ENCODE measurements around the gene LYPD5. TPM values are rescaled to one million over a fixed set of nuclear protein-coding genes. Genes with fewer than 3 reads are reported as not detected.

LYPD5 gene
- total and polyA plus RNA-seq, 2 of the 8 experiments (the other 6 are each of a cell fraction or from before 2014, with no cell fraction given) = 0.74 to 4.3 TPM

DNA sequence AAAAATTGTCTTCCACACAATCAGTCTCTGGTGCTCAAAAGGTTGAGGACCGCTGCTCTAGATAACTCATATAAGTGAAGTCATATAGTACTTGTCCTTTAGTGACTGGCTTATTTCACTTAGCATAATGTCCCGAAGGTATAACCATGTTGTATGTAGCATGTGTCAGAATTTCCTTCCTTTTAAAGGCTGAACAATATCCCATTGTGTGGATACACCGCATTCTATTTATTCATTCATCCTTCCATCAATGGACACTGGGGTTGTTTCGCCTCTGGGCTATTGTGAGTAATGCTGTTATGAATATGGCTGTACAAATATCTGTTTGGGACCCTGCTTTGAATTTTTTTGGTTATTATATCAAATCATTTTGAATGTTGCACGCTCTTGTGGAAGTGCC is 4.6 kb upstream of the LYPD5 start:
- no peak overlapping the region for H2BK120ac ChIP-seq (replicated peaks; ENCODE audit: low read depth, low read length)
- no peak overlapping the region for H2BK20ac ChIP-seq (ENCODE audit: low read length)
- H4K5ac ChIP-seq (ENCODE audit: insufficient read length, low read depth, low read length) = no peak overlapping the region
- H3K27me3 ChIP-seq (replicated peaks in 1 of 4; ENCODE audit: control insufficient read depth in 3 of 4, extremely low read depth in 1 of 4, insufficient read depth in 3 of 4, low read length in 3 of 4) = no peaks in the 10 kb centered on the region; a peak in 1 of 7 replicates
- no peak overlapping the region for H3K27ac ChIP-seq (ENCODE audit: low read depth, low read length)
- TF ChIP-seq POLR2AphosphoS5 (IDR thresholded peaks at IDR 0.05; ENCODE audit: low read depth, low read length) (no peak), BCL11A (IDR thresholded peaks at IDR 0.05; ENCODE audit: low read depth in 2 of 2, low read length in 2 of 2) (no peak), SP1 (IDR thresholded peaks at IDR 0.05; ENCODE audit: low read depth, low read length) (no peak), RAD21 (IDR thresholded peaks at IDR 0.05 in 1 of 2, conservative IDR thresholded peaks at IDR 0.05 in 1 of 2; ENCODE audit: low read depth in 2 of 2, low read length in 2 of 2) (no peak), MAFK (IDR thresholded peaks at IDR 0.05; ENCODE audit: low read depth, low read length) (no peak)
- no peak overlapping the region for H3K4me3 ChIP-seq (ENCODE audit: extremely low read depth in 1 of 4, insufficient read depth in 2 of 4, low read depth in 3 of 4, low read length in 4 of 4)
- H3K79me1 ChIP-seq (ENCODE audit: low read depth, low read length) = no peaks in the 10 kb centered on the region
- no peak overlapping the region for H2BK15ac ChIP-seq (ENCODE audit: low read length)
- no peaks in the 10 kb centered on the region; a peak in 1 of 7 replicates for H3K4me1 ChIP-seq (replicated peaks in 1 of 4; ENCODE audit: control insufficient read depth in 3 of 4, insufficient read depth in 4 of 4, low read length in 3 of 4)
- no peaks in the 10 kb centered on the region for H4K20me1 ChIP-seq (replicated peaks in 1 of 2; ENCODE audit: control insufficient read depth in 1 of 2, insufficient read depth in 2 of 2, low read length in 2 of 2)
- POLR2A ChIA-PET (ENCODE audit: partially characterized antibody) = no interaction called here
- H4K91ac ChIP-seq (replicated peaks; ENCODE audit: insufficient read length, low read length) = no peak overlapping the region
- WGBS, 2 experiments (ENCODE audit: extremely low coverage in 1 of 2, insufficient coverage in 1 of 2, insufficient read length in 1 of 2, insufficient replicate concordance in 2 of 2, low coverage in 1 of 2, low lambda C conversion rate in 2 of 2, missing lambda C conversion rate in 1 of 2) = 87% methylated on average over 5 of the region's 5 CpGs; no CpG with 5 or more reads in 1 of the 2 experiments
- DNase-seq (ENCODE audit: low read depth in 1 of 2, low spot score in 2 of 2) (no peak), FAIRE-seq (no peak)
- no peak overlapping the region for H2BK12ac ChIP-seq (ENCODE audit: low read depth, low read length)
- H3K23me2 ChIP-seq (ENCODE audit: low read depth, low read length) = no peaks in the 10 kb centered on the region
- no peak overlapping the region for H2AK5ac ChIP-seq (ENCODE audit: low read depth, low read length)
- no peak overlapping the region for H3K18ac ChIP-seq (ENCODE audit: extremely low read depth, low read length)
- no peak overlapping the region for H2AFZ ChIP-seq (ENCODE audit: low read length)
- no peak overlapping the region for H3K4ac ChIP-seq (replicated peaks; ENCODE audit: insufficient read length, low read depth, low read length)
- CTCF ChIA-PET (ENCODE audit: partially characterized antibody) = interaction anchor here (0.6 to 4.5 kb wide), 7 partner anchors 22 to 718 kb away, joined by 3 to 23 read pairs (median 5); no protein-coding TSS in a partner anchor
- H4K8ac ChIP-seq (ENCODE audit: extremely low read depth, insufficient read depth, low read length) = no peak overlapping the region
- no peak overlapping the region for H3K14ac ChIP-seq (ENCODE audit: insufficient read length)
- H3K36me3 ChIP-seq (ENCODE audit: control insufficient read depth in 2 of 4, insufficient read depth in 4 of 4, low read length in 3 of 4) = no peaks in the 10 kb centered on the region
- no peaks in the 10 kb centered on the region for H3K9me3 ChIP-seq (ENCODE audit: insufficient read depth in 2 of 2, low read depth in 1 of 2, low read length in 1 of 2)
- H3K9ac ChIP-seq (replicated peaks in 1 of 4; ENCODE audit: extremely low read depth in 1 of 4, low read depth in 3 of 4, low read length in 3 of 4) = no peak overlapping the region
- no peak overlapping the region for H3K4me2 ChIP-seq (ENCODE audit: insufficient read depth in 1 of 2, low read depth in 2 of 2, low read length in 2 of 2)
- H3K79me2 ChIP-seq (ENCODE audit: control insufficient read depth in 1 of 2, insufficient read depth in 2 of 2, low read length in 2 of 2) = no peaks in the 10 kb centered on the region
- H2BK5ac ChIP-seq (ENCODE audit: low read depth, low read length) = no peak overlapping the region
- H3K23ac ChIP-seq (ENCODE audit: insufficient read length) = no peak overlapping the region
- H3K56ac ChIP-seq (replicated peaks; ENCODE audit: insufficient read length, low read depth, low read length) = no peak overlapping the region
